ENCODE measurements around the gene KBTBD2.
"Not testable (repeated sequence)": the region's sequence is repeated elsewhere in the genome, so short reads cannot be mapped to it uniquely, and the experiment has no call there.

KBTBD2 gene

GRCh38 chr7:32892521-32893206, 1.1 kb upstream of the KBTBD2 start:
- DNase-seq: peak; percentile 84

GRCh38 chr7:32891800-32892520, 400 bp upstream of the KBTBD2 start:
- DNase-seq: peak; percentile 81

GRCh38 chr7:32890793-32891042, 842 bp downstream of the KBTBD2 start:
- DNase-seq: no peak

GRCh38 chr7:32890010-32890792, 1.4 kb downstream of the KBTBD2 start:
- DNase-seq: no peak

GRCh38 chr7:32888505-32888904, 3.1 kb downstream of the KBTBD2 start:
- no peak for DNase-seq

DNA sequence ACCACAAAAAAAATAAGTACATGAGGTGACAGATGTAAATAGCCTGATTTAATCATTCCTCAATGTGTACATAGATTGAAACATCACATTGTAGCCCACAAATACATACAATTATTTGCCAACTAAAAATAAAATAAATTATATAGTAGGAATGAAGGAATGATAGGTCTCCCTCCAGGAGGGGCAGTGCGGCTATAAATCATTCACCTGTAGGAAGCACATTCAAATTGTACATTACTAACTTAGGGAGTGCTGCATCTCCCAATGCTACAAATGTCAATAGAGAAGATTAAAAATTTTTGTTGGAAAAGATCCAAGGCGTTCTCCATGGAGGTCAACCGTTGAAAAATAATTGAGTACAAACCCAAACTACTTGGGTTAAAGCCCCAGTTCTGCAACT, 4.2 kb downstream of the KBTBD2 start:
- DNase-seq: no peak

GRCh38 chr7:32881074-32881982, 10.2 kb downstream of the KBTBD2 start:
- no peak for DNase-seq

- DNase-seq: no peak
These were observed 12.1 kb downstream of the KBTBD2 start for GRCh38 chr7:32879460-32879859.

DNA sequence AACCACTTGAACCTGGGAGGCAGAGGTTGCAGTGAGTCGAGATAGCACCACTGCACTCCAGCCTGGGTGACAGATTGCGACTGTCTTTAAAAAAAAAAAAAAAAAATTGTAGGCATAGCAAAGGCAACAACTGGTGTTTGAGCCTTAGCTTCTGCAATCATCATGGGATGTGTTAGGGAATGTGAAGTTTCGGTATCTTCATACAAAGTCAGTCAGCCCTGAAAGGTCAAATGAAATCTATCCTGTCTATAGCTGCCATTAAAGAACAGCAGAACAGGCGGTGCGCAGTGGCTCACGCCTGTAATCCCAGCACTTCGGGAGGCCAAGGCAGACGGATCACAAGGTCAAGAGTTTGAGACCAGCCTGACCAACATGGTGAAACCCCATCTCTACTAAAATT, 13.5 kb downstream of the KBTBD2 start:
- not testable (repeated sequence) for DNase-seq

GRCh38 chr7:32872421-32872820, 19.1 kb downstream of the KBTBD2 start:
- DNase-seq: no peak

DNA sequence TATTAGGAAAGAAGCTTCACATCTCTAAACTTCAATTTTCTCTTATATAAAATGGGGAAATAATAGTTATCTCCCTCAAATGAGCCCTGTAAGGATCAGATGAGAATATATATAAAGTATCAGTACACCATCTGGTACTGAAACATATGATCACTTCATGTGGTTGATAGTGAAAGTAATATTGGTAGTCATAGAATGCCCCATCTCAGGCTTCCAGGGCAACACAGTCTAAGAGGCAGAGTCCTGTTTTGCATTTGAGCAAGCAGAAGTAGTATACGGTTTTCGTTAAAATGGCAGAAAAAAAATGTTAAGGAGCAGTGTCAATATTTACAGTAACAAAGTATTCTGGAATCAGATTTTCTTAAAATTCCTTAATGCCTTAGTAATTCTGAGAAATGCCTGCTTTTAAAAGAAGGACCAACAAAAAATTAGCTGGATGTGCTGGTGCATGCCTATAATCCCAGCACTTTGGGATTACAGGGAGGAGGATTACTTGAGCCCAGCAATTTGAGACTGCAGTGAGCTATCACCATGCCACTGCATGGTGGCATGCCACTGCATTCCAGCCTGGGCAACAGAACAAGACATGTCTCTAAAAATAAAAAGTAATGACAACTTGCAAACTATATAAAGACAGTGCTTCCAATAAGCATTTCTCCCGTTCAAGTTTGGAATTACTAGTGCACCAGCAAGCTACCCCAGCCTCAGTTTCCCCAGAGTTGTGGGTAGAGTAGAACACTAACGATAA, 19.8 kb downstream of the KBTBD2 start:
- no peak for DNase-seq

- DNase-seq: no peak
These were observed 21.3 kb downstream of the KBTBD2 start for GRCh38 chr7:32870298-32870697.

DNA sequence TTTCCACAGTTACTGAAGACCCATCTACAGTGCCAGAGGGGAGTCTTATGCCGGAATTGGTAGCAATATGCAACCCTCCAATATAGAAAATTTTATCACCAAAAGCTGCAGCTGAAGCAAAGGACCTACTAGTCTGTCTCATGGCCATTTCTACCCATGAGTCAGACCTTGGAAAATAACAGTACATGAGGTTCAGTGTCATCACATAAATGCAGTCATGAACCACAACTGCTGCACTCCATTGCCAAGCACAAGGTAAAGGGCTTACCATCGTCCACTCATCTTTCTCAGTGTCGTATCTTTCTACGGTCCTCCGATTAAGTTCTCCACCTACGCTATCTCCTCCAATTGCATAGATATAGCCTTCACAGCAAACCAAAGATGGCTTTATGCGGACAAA, 21.8 kb downstream of the KBTBD2 start:
- no peak for DNase-seq

GRCh38 chr7:32868116-32868515, 23.4 kb downstream of the KBTBD2 start:
- DNase-seq: no peak

DNA sequence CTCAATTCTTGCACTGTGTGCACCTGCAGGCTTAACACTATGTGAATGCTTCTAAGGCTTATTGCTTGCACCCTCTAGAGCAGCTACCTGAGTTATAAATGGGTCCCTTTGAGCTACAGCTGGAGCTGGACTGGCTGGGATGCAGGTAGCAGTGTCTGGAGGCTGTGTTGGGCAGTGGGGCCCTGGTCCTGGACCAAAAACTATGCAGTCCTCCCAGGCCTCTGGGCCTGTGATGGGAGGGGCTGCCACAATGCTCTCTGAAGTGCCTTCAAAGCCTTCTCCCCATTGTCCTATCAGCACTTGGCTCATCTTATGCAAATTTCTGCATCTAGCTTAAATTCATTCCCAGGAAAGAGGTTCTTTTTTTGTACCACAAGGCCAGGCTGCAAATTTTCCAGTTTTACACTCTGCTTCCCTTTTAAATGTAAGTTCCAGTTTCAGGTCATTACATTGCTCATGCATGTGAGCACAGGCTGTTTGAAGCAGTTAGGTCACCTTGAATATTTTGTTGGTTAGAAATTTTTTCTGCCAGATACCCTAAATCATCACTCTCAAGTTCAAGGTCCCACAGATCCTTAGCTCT, 26.0 kb downstream of the KBTBD2 start:
- DNase-seq: no peak

DNA sequence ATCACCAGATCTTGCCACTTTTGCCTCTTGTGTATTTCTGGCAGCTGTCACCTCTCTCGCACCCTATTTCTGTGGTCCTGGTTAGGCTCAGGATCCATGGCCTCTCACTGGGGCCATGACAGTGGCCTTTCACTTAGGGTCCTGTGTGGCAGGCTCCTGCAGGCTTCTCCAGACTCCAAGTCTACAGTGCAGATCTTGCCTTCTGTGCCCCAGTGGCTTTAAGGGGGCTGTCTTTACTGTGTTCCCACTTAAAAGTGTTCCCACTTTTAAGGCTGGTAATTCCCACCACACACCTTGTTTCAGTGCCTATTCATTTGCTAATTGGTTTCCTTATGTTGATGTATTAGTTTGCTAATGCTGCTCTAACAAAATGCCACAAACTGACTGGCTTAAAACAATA, 27.7 kb downstream of the KBTBD2 start:
- DNase-seq: not testable (repeated sequence)

DNA sequence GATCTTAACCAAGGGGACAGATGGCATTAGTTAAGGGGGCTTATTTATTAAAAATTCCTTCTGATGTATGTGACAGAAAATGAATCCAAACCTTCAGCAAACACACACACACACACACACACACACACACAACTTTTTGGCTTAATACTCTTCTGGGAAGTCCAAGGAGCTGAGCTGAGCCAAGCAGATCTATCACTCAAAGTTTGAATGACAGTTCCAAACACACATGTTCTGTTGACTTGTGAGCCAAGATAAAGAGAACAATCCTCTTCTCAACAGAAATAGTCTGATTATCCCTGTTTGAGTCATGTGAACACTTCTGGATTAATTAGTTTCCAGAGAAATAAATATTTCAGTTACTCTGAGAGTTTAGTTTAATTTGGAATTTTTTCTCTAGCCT, 31.5 kb downstream of the KBTBD2 start:
- no peak for DNase-seq

DNA sequence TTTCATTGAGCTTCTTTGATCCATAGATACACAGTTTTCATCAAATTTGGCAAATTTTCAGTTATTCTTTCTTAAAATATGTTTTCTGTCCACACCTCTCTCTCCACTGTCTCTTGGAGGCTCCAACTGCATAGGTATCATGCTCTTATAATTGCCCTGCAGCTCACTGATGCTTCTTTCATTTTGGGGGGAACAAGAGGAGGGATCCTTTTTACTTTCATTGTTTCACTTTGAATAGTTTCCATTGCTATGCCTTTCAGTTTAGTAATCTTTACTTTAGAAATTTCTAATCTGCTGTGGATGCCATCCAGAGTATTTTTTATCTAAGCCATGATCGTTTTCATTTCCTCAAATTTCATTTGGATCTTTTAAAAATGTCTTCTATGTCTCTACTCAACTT, 32.9 kb downstream of the KBTBD2 start:
- DNase-seq: no peak

GRCh38 chr7:32857063-32857462, 34.5 kb downstream of the KBTBD2 start:
- DNase-seq: not testable (repeated sequence)

DNA sequence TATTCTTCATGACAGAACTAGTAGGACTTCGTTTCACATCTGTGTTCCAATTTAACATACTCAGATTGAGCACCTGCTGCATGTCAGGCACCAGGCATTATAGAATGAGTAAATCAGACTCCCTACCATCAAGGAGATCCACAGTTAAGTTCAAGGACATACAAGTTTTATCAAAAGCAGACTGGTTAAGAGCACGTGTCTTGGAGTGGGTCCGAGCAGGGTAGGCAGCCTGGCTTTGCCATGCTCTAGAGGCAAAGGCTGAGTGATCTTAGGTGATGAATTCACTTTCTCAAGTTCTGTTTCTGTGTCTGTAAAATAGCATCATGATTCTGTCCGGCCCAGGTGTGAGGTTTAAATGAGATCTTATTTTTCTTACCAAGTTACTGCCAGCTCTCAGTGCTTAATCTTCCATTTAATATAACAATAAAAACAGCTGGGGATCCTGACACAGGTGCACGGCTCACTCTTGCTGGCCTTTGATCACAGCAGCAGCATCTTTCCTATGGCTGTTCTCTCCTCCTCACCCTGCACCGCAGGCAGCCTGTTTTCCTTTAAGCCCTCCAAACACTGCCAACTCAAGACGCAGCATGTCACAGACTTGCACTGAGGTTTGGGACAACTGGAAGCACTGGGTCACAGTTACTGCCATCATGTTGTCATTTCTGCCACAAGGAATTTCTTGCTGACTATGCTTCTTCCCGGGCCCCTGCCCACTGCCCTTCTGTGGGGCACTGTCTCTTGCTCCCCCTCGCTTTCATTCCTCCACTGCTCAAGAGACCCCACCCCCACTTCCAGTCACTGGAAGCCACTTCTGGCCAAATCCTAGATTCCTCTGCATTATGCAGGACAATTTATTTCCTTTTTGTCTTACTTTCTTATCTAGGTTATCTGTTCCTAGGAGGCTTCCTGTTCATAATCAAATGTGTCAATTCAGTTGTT, 35.5 kb downstream of the KBTBD2 start:
- DNase-seq: not testable (repeated sequence)

- DNase-seq: not testable (repeated sequence)
These were observed 40.9 kb downstream of the KBTBD2 start for GRCh38 chr7:32850654-32851053.

Measured in KG1 (cell line).